Hippocampal formation (tissue), 2 donors: ENCODE measurements around the gene ADGRE2.
"Not testable (repeated sequence)": the region's sequence is repeated elsewhere in the genome, so short reads cannot be mapped to it uniquely, and the experiment has no call there.

Experiments used
- DNase-seq, 2 donors: peaks; one replicate each; lab custom pipeline; 2025; lab: John Stamatoyannopoulos, UW

Gene ADGRE2

GRCh38 chr19:14778110-14778845 lies at the start of gene ADGRE2:
ADGRE2 (minus strand) TSS chr19:14778560; CDS start chr19:14776756, 1,804 bp downstream.
- DNase-seq = not testable (repeated sequence)

- no peak for DNase-seq
These were observed 47.6 kb upstream of the ADGRE2 start for GRCh38 chr19:14826006-14826405.

- no peak for DNase-seq
These were observed 43.6 kb upstream of the ADGRE2 start for GRCh38 chr19:14821937-14822336.

- no peak for DNase-seq
These were observed 40.2 kb upstream of the ADGRE2 start for GRCh38 chr19:14818588-14818987.

- no peak for DNase-seq
These were observed 38.7 kb upstream of the ADGRE2 start for GRCh38 chr19:14817052-14817451.

GRCh38 chr19:14814982-14815652 lies 36.8 kb upstream of the ADGRE2 start:
- no peak for DNase-seq

GRCh38 chr19:14809272-14810057 lies 31.1 kb upstream of the ADGRE2 start:
- DNase-seq = no peak

GRCh38 chr19:14804765-14805164 lies 26.4 kb upstream of the ADGRE2 start:
- no peak for DNase-seq

- no peak for DNase-seq
These were observed 20.4 kb upstream of the ADGRE2 start for GRCh38 chr19:14798760-14799159.

- DNase-seq = no peak
These were observed 17.7 kb upstream of the ADGRE2 start for GRCh38 chr19:14796021-14796420.

GRCh38 chr19:14795078-14795721 lies 16.8 kb upstream of the ADGRE2 start:
- no peak for DNase-seq

- not testable (repeated sequence) for DNase-seq
These were observed 13.9 kb upstream of the ADGRE2 start for GRCh38 chr19:14792250-14792649.

- no peak for DNase-seq
These were observed 8.1 kb upstream of the ADGRE2 start for GRCh38 chr19:14786421-14786851.

GRCh38 chr19:14785102-14785793 lies 6.9 kb upstream of the ADGRE2 start:
- peak in 1 of 2 donors; percentile 11 for DNase-seq

GRCh38 chr19:14784730-14785101 lies 6.4 kb upstream of the ADGRE2 start:
- peak in 1 of 2 donors; percentile 20 for DNase-seq

GRCh38 chr19:14783410-14783998 lies 5.1 kb upstream of the ADGRE2 start:
- not testable (repeated sequence) for DNase-seq

- DNase-seq = no peak
These were observed 4.5 kb upstream of the ADGRE2 start for GRCh38 chr19:14782626-14783409.

- not testable (repeated sequence) for DNase-seq
These were observed 3.6 kb upstream of the ADGRE2 start for GRCh38 chr19:14781713-14782536.

- DNase-seq = not testable (repeated sequence)
These were observed 2.4 kb upstream of the ADGRE2 start for GRCh38 chr19:14780622-14781225.
